Kidney epithelial cell (primary cell): Measurements from ENCODE around the gene SETDB1. TPM values are rescaled to one million over a fixed set of nuclear protein-coding genes. Genes with fewer than 3 reads are reported as not detected.
"Not testable (repeated sequence)": the region's sequence is repeated elsewhere in the genome, so short reads cannot be mapped to it uniquely, and the experiment has no call there.

Experiments
- DNase-seq: peaks from one replicate; pipeline ENCODE4 v3.0.0-alpha.2; 2010; ENCODE audit warnings: low read depth
- H3K27me3 ChIP-seq: 2 replicates; pipeline ENCODE4 v1.6.0; 2011; ENCODE audit warnings: low read length; ENCODE audit not compliant: control insufficient read depth, insufficient read depth
- H3K36me3 ChIP-seq: 2 replicates; pipeline ENCODE4 v1.5.1; 2011; ENCODE audit warnings: low read length; ENCODE audit not compliant: control insufficient read depth, insufficient read depth
- H3K4me3 ChIP-seq: 2 replicates; pipeline ENCODE4 v1.5.1; 2011; ENCODE audit warnings: low read depth, mild to moderate bottlenecking, control low read depth, low read length
- CTCF ChIP-seq: IDR thresholded peaks from 2 replicates; pipeline ENCODE4 v1.5.1; 2011; ENCODE audit warnings: mild to moderate bottlenecking, moderate library complexity, low read length, control low read depth, inconsistent platforms; ENCODE audit not compliant: insufficient read depth, poor library complexity, severe bottlenecking
- total RNA-seq: library from RNA; depleted of rRNA; stranded (reverse); fragments of >200 nt; gene quantifications from 2 replicates; pipeline ENCODE4 v1.2.3, GENCODE V29; 2015

Gene SETDB1
- total RNA-seq, 1 donor from 2014 or later: 25.5 TPM

- TF ChIP-seq CTCF: no peak
Observed at GRCh38 chr1:150917387-150917786, 8.8 kb upstream of the SETDB1 start.

GRCh38 chr1:150922519-150922975, 3.6 kb upstream of the SETDB1 start:
- H3K27me3 ChIP-seq: no peaks in the 10 kb centered on the region
- peak; percentile 75 for DNase-seq
- H3K36me3 ChIP-seq: no peaks in the 10 kb centered on the region
- peak; percentile 82 for TF ChIP-seq CTCF
- H3K4me3 ChIP-seq: no peak overlapping the region

More at GRCh38 chr1:150917387-150917786, 8.8 kb upstream of the SETDB1 start:
- Histone ChIP-seq H3K4me3 (no peak overlapping the region), H3K27me3 (no peaks in the 10 kb centered on the region), H3K36me3 (no peaks in the 10 kb centered on the region)
- no peak for DNase-seq

GRCh38 chr1:150925080-150925479, 1.1 kb upstream of the SETDB1 start:
- DNase-seq: no peak
- no peak for TF ChIP-seq CTCF
- Histone ChIP-seq H3K4me3 (peak overlapping the region; percentile 84), H3K36me3 (no peaks in the 10 kb centered on the region), H3K27me3 (no peaks in the 10 kb centered on the region)

- H3K36me3 ChIP-seq: no peaks in the 10 kb centered on the region
- TF ChIP-seq CTCF: no peak
Observed at GRCh38 chr1:150927624-150928023, 1.5 kb downstream of the SETDB1 start.

GRCh38 chr1:150928286-150928685, 2.1 kb downstream of the SETDB1 start:
- DNase-seq: no peak
- Histone ChIP-seq H3K4me3 (no peak overlapping the region), H3K36me3 (no peaks in the 10 kb centered on the region), H3K27me3 (no peaks in the 10 kb centered on the region)
- TF ChIP-seq CTCF: no peak

More at GRCh38 chr1:150927624-150928023, 1.5 kb downstream of the SETDB1 start:
- Histone ChIP-seq H3K4me3 (no peak overlapping the region), H3K27me3 (no peaks in the 10 kb centered on the region)
- no peak for DNase-seq

- H3K4me3 ChIP-seq, H3K36me3 ChIP-seq, H3K27me3 ChIP-seq, DNase-seq: not testable (repeated sequence)
Observed at GRCh38 chr1:150928775-150929174, 2.6 kb downstream of the SETDB1 start.

- Histone ChIP-seq H3K27me3 (no peaks in the 10 kb centered on the region), H3K36me3 (no peaks in the 10 kb centered on the region), H3K4me3 (no peak overlapping the region)
- no peak for DNase-seq
- TF ChIP-seq CTCF: no peak
Observed at GRCh38 chr1:150931773-150932172, 5.6 kb downstream of the SETDB1 start.
